HG03342 (cell line): Measurements from ENCODE around the gene SEC16A.

ENCODE experiments used
- ATAC-seq: cut with Tn5 transposase; IDR thresholded peaks from one replicate; pipeline ENCODE4 v1.9.1; 2021; ENCODE audit warnings: mild to moderate bottlenecking, moderate library complexity; ENCODE audit not compliant: unreplicated experiment

SEC16A gene

GRCh38 chr9:136403915-136404800, 78.7 kb downstream of the SEC16A start:
- no peak for ATAC-seq

GRCh38 chr9:136403538-136403914, 79.3 kb downstream of the SEC16A start:
- no peak for ATAC-seq

DNA sequence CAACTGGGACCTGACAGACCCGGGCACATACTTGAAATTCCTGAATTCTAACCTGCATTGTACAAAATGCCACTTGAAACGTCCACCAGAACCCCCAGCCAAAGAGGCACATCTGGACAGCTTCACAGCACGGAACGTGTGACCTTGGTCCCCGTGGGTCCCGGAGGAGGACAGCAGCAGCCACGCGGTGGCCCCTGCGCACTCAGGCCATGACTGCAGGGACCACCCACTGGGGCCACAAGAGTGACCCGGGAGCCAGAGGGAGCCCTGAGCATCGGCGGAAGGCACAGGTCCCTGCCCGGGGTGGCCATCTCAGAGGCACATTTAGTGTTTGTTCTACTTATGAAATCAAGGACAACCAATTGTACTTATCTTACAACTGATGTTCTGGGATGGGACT, 80.8 kb downstream of the SEC16A start:
- ATAC-seq, result no peak

- ATAC-seq, result no peak
These were observed 81.5 kb downstream of the SEC16A start for GRCh38 chr9:136401173-136401922.

GRCh38 chr9:136400038-136400834, 82.6 kb downstream of the SEC16A start, which contains the start of gene SNAPC4:
TSS of gene SNAPC4 (minus strand) at chr9:136400170. CDS start at chr9:136398428, 1,742 bp downstream.
- peak; percentile 70 for ATAC-seq

GRCh38 chr9:136399176-136400037, 83.4 kb downstream of the SEC16A start:
- ATAC-seq, result no peak

- no peak for ATAC-seq
These were observed 84.6 kb downstream of the SEC16A start for GRCh38 chr9:136398286-136398685.

DNA sequence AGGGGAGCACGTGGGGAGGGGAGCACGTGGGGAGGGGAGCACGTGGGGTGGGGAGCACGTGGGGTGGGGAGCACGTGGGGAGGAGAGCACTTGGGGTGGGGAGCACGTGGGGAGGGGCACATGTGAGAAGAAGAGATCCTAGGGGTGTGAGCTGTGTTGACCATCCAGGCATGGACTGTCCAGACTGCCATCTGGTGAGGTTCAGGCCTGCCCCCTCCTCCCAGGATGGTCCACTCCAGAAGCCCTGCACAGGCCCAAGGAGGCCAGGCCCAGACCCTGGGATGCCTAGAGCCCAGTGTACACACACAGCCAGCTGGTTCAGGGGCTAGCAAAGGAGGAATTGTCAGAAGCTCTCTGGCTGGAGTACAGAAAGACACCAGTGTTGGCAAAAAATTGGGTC, 85.2 kb downstream of the SEC16A start:
- no peak for ATAC-seq

DNA sequence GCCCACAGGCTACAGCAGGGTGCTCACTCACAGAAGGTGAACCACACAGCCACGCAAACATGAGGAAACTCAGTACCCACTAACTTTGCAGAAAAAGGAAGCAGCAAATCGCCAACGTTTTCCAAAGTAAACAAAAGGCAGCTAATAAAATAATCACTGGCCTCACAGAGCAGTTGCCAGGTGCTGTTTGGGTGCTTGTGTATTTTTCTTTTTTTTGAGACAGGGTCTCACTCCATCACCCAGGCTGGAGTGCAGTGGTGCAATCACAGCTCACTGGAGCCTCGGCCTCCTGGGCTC, 86.7 kb downstream of the SEC16A start:
- no peak for ATAC-seq

GRCh38 chr9:136395345-136396218, 87.3 kb downstream of the SEC16A start:
- ATAC-seq, result no peak

DNA sequence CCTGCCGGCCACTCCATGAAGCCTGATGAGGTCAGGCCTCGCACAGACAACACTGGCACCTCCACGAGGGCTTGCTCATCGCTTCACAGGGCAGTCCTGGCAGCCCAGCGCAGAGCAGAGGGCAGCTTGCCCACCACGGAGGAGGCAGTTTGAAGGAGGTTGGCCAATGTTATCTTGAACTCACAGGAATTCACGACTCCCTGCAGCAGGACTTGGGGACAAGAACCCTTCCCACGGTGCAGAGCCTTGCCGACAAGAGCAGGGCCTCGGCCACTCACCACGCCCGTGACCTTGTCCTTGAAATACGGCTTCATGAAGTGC, 87.9 kb downstream of the SEC16A start:
- ATAC-seq, result no peak

DNA sequence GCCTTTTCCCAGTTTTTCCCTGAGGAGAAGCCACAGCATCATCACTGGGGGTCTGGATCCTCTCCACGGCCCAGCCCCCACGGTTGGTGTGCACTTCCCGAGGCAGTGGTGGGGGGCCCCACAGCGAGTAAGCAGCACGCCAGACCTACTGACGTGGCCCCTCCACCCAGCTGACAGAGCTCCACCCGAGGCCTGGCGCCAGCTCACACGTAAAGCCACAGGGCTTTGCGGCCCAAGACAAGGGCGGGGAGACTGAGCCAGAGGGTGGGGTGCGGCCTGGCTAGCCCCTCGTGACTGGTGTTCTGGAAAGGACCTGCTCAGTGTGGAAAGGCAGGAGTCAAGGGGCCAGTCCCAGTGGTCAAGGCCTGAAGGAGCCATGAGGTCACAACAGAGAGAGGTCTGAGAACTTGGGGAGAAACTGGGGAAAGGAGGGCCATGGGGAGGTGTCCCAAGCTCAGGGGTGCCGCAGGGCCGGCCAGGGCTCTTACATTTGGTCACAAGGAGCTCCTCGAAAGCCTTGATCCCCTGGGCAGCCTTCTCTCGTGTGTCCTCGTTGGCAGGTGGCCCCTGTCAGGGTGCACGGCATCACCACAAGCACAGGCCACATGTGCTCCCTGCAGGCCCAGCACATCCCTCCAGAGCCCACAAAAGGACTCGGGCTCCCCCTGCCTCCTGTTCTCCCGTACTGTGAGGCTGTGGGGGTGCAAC, 88.4 kb downstream of the SEC16A start:
- ATAC-seq, result no peak

DNA sequence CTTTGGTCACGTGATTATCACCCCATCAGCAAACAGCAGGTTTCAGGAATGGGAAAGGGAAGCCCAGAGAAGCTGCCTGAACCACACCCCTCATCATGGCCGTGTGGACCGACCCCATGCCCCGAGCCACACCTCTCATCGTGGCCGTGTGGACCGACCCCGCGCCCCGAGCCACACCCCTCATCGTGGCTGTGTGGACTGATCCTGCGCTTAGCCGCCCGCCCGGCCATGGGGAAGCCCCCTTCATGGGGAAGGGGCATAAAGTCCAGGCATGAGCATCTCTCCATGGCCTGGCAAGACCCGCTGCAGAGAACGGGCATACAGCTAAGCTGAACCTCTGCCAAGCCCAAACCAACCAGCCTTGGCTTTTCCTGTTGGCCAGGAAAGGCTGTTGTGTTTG, 89.3 kb downstream of the SEC16A start:
- ATAC-seq, result no peak

DNA sequence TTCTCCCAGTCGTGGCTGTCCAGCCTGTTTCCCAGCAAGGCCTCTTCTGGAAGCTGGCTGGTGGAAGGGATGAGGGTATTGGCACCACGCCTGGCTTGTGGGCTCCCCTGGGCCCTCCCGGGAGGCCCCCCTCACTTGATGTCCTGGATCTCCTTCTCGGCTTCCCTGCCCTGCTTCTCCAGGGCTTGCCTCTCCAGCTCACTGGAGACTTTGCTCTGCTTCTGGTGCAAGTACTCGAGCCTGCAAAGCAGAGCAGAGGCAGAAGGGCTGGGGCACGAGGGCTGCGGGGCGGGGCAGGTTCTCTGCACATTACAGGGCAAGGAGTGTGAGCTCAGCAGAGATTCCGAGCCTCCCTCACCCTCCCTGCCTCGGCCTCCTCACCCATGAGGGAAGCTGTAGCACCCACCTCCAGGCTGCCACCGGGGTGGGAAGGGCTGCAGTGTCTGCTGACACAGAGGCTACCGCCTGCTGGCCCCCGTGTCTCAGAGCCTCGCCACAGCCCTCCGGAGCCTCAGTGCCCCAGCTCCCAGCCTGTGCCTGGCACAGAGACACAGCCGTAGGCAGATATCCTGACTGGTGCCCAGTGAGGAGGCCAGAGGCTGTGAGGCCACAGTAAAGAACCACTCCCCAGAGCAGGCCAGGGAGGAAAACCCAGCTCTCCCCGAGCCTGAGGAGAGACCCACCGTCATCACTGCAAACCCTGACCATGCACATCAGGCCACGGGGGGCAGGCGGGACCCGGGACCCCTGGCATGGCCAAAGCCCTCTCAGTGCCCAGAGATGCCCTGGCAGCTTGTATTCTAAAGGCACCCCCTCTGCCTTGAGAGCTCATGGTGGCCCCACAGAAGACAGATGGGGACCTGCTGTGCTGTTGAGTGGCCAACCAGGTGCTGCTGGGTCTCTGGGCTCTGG, 90.0 kb downstream of the SEC16A start:
- no peak for ATAC-seq

DNA sequence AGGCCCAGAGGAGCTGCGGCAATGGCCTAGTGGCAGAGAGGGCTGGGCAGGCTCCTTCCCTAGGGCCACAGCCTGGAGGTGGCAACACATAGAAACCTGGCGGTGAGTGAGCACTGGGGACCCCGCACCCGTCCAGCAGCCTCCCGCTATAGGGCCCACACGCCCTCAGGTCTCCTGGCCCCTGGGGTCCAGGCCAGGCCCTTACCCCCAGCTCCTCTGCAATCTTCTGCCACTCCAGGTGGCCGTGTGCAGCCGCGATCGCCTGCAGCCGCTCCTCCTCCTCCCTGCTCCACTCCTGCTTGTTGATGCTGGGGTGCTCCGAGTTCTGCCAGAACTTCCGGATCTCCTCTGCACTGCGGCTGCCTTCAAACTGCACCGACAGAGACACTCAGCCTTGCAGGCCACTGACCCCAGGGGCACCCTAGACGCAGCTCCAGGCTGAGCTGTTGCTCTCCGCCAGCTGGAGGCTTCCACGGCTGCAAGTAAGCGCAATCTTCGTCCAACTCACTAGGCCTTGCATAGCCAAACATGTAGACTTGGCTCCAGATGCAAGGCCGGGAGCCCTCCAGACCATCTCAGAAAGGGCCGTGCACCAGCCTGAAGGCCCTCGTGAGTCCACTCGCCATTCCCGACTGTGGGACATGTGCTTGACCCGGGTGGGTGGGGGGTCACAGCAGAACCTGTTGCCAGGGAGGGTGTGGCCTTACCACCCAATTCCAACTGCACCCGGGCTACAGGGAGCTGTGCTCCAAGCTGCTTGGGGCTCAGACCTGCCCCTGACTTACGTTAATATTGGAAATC, 90.9 kb downstream of the SEC16A start:
- ATAC-seq, result no peak
